KOPT-K1 (cell line): ENCODE results near the gene DRAXIN.

ENCODE experiments used
- H3K27ac ChIP-seq: fragments of 200-600 bp; sonication (generic); 2 replicates; pipeline ENCODE4 v1.5.1; 2016; ENCODE audit warnings: antibody characterized with exemption, mild to moderate bottlenecking, low read depth, low read length; ENCODE audit not compliant: poor library complexity, severe bottlenecking
- H3K36me3 ChIP-seq: fragments of 200-600 bp; sonication (generic); 2 replicates; pipeline ENCODE4 v1.5.1; 2017; ENCODE audit warnings: antibody characterized with exemption, mild to moderate bottlenecking, low read length, moderate library complexity; ENCODE audit not compliant: insufficient read depth
- H3K9me3 ChIP-seq: fragments of 200-600 bp; sonication (generic); 2 replicates; pipeline ENCODE4 v1.5.1; 2017; ENCODE audit warnings: antibody characterized with exemption, low read length, mild to moderate bottlenecking; ENCODE audit not compliant: insufficient read depth, poor library complexity, severe bottlenecking

The DRAXIN gene

GRCh38 chr1:11741919-11742558, 50.5 kb downstream of the DRAXIN start:
- no peak overlapping the region for H3K27ac ChIP-seq
- H3K36me3 ChIP-seq = no peaks in the 10 kb centered on the region
- H3K9me3 ChIP-seq = no peaks in the 10 kb centered on the region

GRCh38 chr1:11744287-11744686, 52.8 kb downstream of the DRAXIN start:
- H3K9me3 ChIP-seq = no peaks in the 10 kb centered on the region
- no peaks in the 10 kb centered on the region for H3K36me3 ChIP-seq
- no peak overlapping the region for H3K27ac ChIP-seq

DNA sequence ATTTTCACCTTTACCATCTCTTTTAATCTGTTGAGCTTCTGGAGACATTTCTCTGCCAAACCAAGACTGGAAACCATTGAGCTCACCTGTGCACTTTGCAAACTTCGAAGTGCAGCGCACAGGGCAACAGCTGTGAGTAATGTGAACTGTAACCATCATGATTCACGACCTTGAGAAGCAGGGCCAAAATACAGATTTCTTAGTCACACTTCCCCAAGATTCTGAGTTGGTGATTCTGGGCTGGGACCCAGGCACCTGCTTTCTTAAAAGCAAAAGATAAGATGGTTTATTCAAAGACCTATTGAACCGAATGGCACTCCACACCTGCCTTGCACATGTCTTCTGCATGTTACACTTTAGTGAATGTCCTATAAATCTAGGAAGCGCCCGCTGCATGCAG, 54.6 kb downstream of the DRAXIN start:
- Histone ChIP-seq H3K36me3 (no peaks in the 10 kb centered on the region), H3K9me3 (no peaks in the 10 kb centered on the region), H3K27ac (no peak overlapping the region)

DNA sequence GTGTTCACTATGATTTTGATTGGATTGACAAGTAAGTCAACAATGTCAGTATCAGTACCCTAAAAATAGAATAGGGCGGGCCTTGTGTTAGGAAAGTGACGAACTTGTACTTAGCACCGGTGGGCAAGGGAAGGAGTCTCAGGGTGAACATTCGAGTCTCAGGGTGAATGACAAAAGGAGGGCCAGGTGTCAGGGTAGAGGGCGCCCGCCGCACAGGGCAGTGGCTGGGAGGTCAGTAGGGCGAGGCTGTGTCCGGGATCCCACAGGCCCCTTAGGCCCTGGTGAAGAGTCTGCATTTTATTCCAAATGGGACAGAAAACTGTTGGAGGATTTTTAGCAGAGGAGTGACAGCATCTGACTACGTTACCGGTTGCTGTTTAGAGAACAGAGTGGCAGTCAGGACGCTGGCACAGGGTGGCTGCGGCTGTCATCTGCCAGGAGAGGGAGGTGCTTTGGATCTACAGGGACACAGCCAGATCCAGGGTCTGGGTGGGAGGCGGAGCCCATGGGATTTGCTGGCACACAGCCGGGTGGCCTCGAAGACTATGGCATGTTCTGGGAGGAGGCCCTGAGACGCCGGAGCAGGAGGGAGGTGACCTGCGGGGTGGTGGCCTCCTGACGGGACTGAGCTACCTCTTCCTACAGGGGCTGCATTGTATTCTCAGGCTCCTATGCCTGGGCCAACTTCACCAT, 55.4 kb downstream of the DRAXIN start:
- Histone ChIP-seq H3K27ac (no peak overlapping the region), H3K9me3 (no peaks in the 10 kb centered on the region), H3K36me3 (no peaks in the 10 kb centered on the region)

GRCh38 chr1:11748294-11749202, 57.0 kb downstream of the DRAXIN start:
- Histone ChIP-seq H3K9me3 (no peaks in the 10 kb centered on the region), H3K27ac (no peak overlapping the region)

DNA sequence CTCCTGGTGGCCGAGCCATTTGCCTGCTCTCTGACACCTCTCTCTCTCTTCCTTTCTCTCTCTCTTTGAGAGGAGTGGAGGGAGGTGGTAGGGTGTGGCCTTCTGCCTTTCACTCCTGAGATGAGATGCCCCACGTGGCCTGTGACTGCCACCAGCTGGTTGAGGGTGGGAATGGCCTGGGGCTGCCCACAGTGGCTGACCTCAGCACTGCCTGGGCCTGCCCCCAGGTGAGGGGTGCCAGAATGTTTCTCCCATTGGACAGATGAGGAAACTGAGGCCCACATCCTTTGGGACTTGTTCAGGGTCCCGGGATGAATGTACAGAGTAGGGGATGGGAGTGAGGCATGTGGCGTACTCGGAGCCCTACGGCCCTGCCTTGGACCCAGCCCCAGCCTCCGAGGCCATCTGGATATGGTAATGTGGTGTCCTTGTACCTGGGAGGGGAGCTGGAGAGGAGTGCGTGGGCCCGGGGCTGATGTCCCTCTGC, 57.7 kb downstream of the DRAXIN start:
- H3K36me3 ChIP-seq = no peaks in the 10 kb centered on the region

More at GRCh38 chr1:11748294-11749202, 57.0 kb downstream of the DRAXIN start:
- H3K36me3 ChIP-seq = no peaks in the 10 kb centered on the region

DNA sequence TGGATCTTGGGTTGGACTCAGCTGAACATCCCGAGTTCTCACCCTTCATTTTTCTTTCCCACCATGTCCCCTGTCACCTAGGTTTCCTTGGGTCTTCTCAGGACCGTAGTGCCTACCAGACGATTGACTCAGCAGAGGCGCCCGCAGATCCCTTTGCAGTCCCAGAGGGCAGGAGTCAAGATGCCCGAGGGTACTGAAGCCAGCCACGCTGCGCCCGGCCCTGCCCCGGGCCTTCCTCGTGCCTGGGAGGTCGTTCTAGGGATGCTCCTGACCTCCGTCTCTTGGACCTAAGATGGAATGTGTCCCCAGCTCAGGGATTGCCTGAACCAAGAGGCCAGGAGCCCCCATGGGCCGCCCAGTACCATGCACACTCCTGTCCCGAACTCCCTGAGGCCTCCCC, 58.5 kb downstream of the DRAXIN start:
- Histone ChIP-seq H3K36me3 (no peaks in the 10 kb centered on the region), H3K9me3 (no peaks in the 10 kb centered on the region), H3K27ac (no peak overlapping the region)

More for the DNA sequence above, 57.7 kb downstream of the DRAXIN start:
- Histone ChIP-seq H3K27ac (no peak overlapping the region), H3K9me3 (no peaks in the 10 kb centered on the region)

GRCh38 chr1:11751087-11751486, 59.6 kb downstream of the DRAXIN start:
- no peaks in the 10 kb centered on the region for H3K9me3 ChIP-seq
- H3K27ac ChIP-seq = no peak overlapping the region
- H3K36me3 ChIP-seq = no peaks in the 10 kb centered on the region

- Histone ChIP-seq H3K9me3 (no peaks in the 10 kb centered on the region), H3K36me3 (no peaks in the 10 kb centered on the region), H3K27ac (no peak overlapping the region)
These were observed 61.0 kb downstream of the DRAXIN start for GRCh38 chr1:11752359-11753088.

DNA sequence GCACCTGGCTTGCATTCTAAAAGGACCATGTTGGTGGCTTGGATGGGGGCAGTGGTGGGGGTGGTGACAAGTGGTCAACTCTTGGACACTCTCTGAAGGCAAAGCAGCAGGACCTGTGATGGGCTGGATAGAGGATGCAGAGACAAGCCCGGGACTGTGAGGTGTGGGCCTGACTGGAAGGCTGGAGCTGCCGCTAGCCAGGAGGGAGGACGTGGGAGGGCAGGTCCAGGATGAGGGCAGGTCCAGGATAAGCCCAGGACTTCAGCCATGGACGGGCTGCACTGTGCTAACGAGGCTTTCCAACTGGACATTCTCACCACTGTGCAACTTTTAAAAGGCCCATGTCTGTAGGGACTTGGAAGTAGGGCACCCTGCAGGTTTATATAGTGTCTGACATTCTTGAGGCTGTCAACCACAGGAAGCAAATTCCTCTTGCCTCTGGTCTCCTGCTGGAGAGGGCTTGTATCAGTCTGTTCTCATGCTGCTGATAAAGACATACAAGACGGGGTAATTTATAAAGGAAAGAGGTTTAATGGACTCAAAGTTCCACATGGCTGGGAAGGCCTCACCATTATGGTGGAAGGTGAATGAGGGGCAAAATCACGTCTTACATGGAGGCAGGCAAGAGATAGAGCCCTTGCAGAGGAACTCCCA, 62.2 kb downstream of the DRAXIN start:
- Histone ChIP-seq H3K36me3 (no peaks in the 10 kb centered on the region), H3K27ac (no peak overlapping the region), H3K9me3 (no peaks in the 10 kb centered on the region)

DNA sequence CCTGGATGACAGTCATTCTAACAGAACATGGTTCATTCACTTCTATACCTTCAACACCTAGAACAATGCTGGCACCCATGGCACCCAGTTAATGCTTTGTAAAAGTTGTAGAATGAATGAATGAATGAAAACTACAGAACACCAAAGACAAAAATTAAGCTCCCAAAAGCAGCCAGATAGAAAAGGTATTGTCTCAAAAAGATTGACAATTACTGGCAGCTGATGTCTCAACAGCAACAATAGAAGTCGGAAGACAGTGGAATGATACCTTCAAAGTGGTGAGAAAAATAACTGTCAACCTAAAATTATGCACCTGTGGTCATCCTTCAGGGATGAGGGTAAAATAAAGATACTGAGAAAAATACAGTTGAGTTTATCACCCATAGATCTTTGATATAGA, 65.5 kb downstream of the DRAXIN start:
- Histone ChIP-seq H3K36me3 (no peaks in the 10 kb centered on the region), H3K9me3 (no peaks in the 10 kb centered on the region), H3K27ac (no peak overlapping the region)

DNA sequence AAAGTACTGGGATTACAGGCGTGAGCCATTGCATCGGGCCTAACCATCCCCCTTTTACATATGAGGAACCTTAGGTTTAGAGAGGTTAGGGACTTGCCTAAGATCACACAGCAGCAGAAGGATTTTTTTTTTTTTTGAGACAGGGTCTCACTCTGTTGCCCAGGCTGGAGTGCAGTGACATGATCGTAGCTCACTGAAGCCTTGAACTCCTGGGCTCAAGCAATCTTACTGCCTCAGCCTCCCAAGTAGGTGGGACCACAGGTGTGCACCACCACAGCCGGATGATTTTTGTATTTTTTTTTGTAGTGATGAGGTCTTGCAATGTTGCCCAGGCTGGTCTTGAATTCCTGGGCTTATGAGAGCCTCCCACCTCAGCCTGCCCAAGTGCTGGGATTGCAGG, 68.3 kb downstream of the DRAXIN start:
- Histone ChIP-seq H3K9me3 (no peaks in the 10 kb centered on the region), H3K36me3 (no peaks in the 10 kb centered on the region), H3K27ac (no peak overlapping the region)

DNA sequence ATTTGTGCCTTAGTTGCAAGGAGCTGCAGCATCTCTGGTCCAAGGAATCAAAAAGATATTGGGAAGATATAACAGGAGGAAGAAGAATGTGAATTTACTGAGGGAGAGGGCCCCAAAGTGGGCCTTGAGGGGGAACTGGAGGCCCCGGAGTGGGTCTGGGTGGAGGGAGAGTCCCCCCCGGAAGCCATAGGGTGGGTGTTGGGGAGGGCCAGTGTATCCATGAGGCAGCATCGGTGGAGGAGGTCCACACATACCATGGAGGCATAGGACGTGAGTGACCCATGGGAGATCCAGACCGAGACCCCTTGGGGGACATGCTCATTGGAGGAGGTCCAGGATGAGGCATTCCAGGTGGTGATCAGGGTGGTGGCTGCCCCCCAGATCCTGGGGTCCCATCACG, 69.8 kb downstream of the DRAXIN start:
- H3K9me3 ChIP-seq = no peaks in the 10 kb centered on the region
- H3K27ac ChIP-seq = no peak overlapping the region
- no peaks in the 10 kb centered on the region for H3K36me3 ChIP-seq

DNA sequence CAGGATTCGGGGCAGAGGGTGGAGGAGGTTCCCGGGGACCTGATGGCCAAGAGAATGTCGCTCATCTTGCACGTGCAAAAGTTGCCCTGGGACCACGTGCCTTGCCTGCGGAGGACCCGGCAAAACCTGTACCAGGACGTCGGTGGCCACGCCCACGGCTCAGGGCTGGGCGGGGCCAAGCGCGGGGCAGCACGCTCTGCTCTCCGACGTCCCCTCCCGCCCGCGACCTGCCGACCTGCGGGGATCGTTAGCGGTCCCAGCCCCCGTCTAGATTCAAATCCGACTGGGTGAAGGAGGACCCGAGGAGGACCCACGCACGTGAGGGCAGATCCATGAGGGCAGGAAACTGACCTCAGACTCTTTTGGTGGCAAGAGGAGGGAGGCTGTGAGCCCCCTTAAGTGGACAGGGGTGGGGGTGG, 70.5 kb downstream of the DRAXIN start, which contains the start of gene C1orf167:
Gene C1orf167, plus strand, starts transcription at position 206 of the 419 bp plus-strand sequence. CDS start 2,208 bp downstream, outside the sequence.
- no peaks in the 10 kb centered on the region for H3K36me3 ChIP-seq
- no peak within 1 kb of the TSS for H3K27ac ChIP-seq
- H3K9me3 ChIP-seq = no peaks in the 10 kb centered on the region
